NCI-H1105 treated with DMSO at 0.1 percent for 48 hours (cell line): ENCODE data around the gene TTC34.

Source experiments
- DNase-seq: peaks from one replicate; lab custom pipeline; 2025; lab: John Stamatoyannopoulos, UW

The TTC34 gene

DNA sequence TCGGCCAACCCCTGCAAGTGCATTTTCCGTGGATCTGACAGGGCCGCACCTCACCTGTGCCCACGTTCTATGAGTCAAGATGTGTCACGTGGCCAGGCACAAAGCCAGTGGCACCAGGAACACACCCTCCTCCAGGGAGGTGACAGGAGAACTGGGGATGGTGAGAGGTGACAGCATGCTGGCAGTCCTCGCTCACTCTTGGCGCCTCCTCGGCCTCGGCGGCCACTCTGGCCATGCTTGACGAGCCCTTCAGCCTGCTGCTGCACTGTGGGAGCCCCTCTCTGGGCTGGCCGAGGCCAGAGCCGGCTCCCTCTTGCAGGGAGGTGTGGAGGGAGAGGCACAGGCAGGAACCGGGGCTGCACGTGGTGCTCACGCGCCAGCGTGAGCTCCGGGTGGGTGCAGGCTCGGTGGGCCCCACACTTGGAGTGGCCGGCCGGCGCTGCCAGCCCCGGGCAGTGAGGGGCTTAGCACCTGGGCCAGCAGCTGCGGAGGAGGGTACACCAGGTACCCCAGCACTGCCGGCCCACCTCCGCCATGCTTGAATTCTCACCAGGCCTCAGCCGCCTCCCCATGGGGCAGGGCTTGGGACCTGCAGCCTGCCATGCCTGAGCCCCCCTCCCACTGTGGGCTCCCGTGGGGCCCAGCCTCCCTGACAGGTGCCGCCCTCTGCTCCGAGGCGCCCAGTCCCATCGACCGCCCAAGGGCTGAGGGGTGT is 11.6 kb upstream of the TTC34 start:
- no peak for DNase-seq

DNA sequence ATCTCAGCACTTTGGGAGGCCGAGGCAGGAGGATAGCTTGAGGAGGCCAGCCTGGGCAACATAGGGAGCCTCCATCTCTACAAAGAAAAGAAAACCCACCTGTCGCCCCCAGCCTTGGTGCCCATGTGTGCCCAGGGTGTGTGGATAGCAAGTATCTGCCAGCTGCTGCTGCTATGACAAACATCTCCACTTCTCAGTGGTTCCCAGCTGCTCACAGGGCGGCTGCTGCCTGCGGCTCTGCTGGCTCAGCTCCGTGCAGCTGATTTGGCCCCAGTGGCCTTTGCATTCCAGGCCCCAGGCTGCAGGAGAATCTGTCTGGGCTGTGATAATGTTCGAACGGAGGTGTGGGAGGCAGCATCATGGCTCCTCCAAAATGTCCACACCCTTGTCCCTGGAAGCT is 10.6 kb upstream of the TTC34 start:
- DNase-seq = no peak

DNA sequence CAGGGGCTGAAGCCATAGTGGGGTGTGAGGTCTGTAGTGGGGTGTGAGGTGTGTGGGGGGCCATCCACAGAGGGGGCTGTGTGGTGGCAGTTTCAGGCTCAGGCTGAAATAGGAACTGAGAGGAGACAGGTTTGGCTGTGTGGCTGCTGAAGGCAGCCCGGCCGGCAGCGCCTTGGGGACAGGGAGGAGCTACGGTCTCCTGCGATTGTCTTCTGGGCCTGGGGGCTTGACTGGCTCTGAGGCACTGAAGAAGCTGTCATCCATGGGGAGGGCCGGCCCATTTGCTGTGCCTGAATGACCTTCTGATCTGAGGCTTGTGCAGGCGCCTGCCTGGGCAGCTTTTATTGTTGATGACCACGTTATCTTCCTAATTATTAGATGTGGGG is 10.0 kb upstream of the TTC34 start:
- no peak for DNase-seq

DNA sequence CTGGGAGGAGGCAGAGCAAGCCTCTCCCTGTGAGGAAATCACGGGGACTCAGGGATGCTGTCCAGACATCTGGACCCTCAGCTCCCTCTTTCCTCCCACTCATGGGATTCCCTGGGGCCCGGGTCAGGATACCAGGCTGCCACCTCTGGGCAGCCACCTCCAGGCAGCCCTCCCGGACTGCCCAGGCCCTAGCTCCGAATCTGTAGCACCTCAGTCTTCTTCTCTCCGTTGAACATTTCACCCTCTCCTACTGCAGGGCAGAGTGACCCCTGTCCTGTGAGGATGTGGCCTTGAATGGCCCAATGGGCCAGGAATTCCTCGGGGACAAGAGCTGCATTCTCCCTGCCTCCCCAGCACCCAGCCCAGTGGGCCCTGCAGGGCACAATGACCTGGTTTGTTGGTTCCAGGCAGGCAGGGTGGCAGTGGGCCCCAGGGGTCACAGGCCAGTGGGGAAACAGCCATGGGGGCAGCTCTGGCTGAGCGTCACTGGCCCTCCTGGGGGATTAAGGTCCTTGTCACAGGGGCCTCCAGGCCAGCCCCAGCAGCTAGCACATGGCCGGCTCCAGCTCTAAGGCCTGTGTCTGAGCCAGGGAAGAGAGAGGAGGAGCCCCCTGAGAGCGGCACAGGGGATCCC is 9.5 kb upstream of the TTC34 start:
- DNase-seq = no peak

DNA sequence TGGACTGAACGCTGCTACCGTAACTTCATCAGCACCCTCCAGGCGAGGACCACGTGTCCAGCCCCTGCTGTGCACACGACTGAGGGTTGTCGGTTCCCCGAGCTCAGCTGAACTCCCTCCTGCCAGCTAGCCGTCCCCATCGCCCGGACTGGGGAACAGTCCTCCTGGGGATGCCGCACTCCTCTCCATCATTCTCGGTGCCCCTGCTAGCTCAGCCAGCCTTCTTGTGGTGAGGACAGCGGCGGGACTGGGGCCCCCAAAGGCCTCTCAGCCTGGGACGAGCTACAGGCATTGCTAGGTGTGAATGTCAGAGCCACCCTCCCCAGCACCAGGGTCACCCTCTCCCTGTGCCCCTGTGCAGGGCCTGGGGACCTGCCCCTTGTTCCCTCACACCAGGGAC is 8.8 kb upstream of the TTC34 start:
- DNase-seq = no peak

DNA sequence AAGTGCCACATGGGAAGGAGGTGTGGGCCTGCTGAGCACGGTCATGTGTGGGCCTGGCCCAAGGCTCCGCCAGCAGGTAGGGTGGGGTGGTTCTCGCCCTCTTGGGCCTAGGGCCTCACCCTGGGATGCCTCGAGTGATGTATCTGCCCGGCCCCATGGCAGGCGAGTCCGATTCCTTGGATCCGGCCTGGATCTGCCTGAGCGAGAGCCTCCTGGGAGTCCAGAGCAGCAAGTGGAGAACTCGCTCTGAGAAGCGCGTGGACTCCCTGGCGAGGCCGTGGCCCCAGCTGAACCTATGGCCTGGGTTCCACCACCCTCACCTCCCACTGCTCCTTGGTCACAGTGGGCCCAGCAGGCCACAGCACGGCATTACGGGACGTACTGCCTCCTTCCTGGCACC is 8.2 kb upstream of the TTC34 start:
- DNase-seq = no peak

DNA sequence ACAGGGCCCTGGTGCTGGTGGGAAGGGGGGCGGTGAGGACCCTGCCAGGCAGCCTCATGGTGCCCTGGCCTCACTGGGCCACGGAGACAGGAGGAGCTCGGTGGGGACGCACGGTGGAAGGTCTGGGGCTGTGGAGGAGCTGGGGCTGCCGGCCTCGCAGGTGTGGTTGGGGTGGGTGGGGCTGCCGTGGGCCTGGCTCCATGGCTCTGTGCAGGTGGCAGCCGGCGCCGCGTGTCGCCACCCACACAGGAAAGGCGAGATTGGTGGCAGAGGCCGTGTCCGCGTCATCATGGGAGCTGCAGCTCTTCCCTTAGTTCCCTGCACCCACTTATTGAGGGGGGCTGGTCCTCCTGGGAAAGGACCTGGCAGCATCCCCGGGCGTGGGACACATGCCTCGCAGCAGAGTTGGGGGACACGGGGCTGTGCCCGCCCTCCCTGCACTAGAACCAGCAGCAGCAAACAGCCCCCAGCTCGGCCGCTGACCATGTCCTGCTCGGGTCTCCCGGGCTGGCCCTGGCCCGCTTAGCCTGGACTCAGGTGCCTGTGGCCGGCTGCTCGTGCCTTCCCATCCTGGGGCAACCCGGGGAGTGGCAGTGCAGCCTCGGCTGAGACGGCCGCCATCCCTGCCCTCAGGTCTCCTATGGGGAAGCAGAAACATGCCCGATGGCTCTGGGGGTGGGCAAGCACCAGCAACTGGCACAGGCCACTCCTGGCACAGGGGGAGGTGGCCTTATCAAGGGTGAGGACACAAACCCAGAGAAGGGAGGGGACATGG is 7.5 kb upstream of the TTC34 start:
- no peak for DNase-seq

DNA sequence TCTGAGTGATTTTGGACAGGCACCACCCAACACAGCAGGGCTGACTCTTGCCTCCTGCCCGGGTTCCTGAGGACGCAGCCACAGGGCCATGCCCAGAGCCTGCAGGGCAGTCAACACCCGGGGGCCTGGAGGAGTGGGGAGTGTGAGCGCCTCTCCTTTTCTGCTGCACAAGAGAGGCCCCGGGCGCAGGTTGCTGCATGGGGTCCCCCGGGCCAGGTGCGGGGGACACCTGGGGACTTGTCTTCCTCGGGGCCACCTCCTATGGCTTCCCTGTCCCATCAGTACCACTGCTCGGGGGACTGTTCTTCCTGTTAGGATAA is 6.9 kb upstream of the TTC34 start:
- no peak for DNase-seq

DNA sequence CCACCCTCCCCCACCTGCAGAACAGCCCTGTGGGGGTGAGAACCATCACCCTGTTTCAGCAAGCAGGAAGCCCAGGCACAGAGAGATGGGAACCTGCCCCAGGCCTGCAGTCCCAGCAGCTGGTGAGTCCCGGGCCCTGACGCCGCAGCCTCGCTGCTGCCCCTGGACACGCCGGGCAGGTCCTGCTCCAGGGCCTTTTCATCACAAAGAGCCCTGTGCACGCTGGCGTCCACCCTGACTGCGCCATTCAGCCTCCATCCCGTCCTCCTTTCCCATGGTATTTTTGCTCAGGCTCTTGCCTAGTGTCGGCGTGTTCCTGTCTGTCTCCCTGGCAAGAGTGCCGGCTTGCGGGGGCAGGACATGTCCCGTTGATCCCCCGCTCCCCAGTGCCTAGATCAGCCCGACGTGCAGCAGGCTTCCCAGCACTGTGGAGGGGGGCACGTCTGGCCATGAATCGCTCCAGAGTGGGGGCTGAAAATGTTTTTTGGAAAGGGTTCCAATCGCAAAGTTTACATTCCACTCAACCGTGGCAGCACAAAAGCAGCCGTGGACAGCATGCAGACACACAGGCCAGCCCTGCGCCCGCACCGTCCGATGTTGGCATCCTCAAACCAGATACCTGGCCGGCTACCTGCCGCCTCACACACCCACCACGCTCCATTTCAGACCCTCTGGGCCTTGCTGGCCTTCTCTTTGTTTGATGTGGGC is 6.3 kb upstream of the TTC34 start:
- DNase-seq = no peak

DNA sequence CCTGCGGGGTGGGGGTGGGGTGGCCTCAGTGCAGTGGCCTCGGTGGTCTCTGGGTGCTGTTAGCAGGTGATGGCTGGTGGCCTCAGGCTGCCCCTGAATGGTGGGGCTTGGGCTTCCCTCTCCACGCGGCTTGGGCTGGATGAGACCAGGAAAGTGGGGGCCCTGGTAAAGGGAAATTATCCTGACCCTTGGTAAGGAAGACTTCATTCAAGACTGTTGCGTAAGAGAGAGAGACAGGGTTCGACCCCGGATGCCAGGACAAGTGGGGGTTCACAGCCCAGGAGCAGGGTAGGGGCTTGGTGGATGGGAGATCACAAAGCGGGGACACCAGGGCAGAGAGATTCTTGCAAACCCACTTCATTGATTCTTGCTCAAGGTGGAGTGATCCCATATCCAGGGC is 5.5 kb upstream of the TTC34 start:
- no peak for DNase-seq

DNA sequence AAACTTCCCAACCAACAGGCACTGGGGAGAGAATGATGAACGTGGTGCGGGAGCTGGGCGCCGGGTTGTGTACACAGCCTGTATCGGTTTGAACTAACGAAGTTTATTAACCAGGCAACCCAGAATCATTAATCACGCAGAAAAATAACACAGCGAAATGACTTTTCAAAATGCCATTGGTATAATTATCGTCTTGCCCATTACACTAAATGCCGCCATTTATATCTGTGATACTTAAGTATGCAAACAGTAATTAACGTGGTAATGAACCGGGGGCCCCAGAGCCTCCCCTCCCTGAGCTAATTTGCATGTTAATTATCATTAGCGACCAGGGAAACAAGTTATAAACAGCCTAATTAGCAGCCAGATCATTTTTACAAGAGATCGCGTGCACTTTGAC is 5.1 kb upstream of the TTC34 start:
- DNase-seq = no peak

DNA sequence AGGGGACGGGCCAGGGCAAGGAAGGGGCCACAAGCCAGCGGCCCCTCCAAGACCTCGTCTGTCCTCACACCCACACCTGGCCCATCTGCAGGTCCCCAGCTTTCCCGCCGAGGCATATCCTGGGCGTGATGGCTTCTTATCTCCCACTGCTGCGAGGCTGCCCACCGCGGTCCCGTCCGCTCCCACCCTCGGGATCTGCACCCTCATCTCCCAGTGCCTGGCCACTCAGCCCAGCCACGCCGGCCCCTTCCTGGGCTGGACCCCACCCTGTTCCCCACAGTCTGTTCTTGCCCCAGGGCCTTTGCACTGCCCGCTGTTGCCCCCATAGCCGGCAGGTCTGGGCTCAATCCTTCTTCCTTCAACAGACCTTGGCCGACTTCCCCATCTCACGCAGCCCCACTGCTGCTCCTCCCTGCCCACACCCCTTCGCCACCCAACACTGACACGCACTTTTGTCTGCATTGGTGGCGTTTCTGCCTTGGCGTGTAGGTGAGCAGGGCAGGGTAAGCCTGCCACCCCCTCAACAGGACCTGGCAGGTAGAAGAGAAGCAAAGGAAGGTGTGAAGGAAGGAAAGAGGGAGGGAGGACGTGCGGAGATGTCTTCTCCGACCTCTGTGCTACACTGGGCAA is 4.4 kb upstream of the TTC34 start:
- DNase-seq = no peak

DNA sequence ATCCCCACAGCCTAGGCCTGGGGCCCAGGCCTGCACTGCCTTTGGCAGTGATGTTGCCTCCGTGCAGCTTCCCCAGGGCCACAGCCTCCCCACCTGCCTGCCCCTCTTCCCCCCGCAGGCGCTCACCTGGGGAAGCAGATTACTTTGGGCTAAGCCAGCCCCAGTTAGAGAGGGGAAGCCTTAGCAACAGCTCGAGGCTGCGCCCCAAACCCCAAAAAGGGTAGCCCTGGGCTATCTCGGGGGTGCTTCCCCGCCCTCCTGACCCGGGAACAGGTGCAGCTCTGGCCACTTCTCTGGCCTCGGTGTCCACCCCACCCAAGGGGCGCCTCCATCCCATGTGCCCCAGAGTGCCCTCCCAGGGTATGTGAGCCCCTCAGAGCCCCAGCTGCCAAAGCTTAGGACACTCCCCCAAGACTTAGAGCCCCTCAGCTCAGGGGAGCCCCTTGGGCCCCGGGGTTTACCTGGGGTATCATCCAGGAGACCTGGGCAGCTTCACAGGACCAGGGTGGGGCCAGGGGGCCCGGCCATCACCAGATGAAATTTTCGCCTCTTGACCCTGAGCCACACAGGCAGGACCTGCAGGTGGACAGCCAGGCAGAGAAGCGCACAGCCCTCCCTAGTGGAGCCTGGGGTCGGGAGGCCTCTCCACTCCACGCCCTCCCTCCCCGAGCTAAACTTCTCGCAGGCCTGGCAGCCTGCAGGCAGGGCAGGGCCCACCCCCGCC is 3.3 kb upstream of the TTC34 start:
- no peak for DNase-seq

DNA sequence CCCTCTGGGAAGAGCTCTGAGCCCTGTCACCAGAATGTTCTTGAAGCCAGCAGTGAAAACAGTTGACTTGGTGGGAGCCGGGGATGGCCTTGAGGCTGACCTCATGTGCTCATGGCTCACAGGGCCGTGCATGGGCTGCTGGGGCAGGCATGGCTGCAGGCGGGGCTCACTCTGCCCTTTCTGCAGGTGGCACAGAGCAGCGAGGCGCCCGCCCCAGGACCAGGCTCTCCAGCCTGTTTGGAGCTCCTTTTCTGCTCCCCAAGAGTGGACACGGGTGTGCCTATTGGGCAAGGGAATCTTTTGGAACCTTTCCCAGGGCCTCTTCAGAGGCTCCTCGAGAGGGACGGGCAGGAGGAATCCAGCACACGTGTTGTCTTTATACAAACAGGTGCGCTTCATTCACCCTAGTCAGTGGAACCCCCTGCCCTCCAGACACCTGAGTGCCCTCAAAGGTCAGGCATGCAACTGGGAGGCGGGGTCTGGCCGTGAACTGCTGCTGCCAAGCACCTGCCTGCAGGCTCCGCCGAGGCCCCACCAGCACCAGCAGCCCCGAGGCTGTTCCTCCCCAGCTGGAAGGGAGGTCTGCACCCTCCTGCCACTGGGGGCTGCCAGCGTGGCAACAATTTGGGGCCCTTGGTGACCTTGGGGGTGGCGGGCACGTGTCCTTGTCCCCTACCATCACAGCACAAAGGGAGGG is 2.6 kb upstream of the TTC34 start:
- peak; percentile 16 for DNase-seq

DNA sequence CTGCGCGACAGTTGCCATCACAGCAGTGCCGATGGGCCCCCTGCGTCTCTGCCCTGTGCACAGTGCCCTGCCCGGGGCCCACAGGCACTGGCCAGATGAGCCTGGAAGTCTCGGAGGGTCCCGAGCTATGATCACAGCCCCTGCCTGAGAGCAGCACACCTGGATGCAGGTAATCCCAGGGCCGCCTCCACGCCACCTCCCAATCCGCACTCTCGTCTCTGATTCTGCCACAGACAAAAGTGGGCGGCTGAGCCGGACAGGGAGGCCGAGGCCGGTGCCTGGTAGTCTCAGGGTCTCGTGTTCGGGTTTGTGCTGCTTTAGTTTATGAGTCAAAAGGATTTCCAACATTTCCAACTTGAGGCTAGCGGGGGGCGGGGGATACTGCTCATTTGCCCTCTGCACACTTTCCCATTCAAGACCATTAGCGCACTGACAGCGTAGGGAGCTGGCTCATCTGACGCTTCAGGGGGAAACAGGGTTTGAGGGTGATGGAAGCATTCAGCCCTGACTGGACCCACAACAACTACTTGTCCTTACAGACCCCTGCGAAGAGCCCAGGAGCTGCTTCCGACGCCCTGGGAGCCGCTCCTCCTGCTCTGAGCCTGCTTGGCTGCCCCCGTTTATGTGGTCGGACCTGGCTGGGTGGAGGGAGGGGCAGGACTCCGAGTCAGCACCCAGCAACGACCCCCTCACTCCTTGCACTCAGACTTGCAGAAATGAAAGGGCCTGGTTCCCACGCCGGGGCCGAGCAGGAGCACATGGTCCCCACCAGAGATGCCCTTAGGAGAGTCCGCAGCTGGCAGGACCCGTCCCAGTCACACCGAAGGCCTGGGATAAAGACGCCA is 1.8 kb upstream of the TTC34 start:
- no peak for DNase-seq

DNA sequence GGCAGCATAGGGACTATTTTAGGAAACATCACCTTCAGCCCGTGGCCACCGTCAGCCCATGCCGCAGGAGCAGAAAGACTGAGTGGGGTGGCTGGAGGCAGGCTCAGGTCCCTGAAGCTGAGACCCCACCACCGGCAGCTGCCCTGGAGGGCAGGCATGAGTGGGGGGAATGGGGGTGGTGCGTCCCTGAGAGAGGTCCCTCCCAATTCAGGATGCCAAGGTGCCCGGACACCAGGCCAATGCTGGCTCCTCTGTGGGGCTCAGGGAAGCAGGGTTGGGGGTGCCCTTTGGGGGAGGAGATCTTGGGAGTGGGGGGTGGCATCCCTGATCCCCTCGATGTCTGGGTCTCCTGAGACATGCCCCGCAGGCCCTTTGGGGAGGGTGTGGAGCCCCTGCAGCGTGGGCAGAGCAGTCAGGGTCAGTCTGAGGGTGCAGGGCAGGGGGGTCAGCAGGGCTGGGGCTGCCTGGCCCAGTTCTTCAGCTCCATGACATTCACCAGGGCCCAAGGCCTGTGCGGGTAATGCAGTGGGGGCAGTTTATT is 998 bp upstream of the TTC34 start:
- no peak for DNase-seq

DNA sequence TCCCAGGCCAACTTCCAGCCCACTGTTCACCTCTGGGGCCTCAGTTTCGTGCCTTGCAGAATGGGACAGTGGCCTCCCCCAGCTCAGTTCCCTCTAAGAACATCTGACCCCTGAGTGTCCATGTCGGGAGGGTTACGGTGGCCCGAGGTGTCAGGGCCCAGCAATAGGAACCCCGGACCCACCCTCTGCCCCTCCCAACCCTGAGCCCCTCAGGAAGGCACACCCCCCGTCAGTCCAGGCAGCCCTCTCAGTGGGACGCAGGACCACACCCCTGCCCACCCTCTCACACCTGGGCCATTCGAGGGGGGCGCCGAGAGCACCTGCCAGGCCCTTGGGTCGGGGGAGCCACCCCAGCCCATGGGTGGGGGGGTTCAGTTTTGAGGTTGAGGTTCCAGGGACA is 447 bp downstream of the TTC34 start:
- no peak for DNase-seq

DNA sequence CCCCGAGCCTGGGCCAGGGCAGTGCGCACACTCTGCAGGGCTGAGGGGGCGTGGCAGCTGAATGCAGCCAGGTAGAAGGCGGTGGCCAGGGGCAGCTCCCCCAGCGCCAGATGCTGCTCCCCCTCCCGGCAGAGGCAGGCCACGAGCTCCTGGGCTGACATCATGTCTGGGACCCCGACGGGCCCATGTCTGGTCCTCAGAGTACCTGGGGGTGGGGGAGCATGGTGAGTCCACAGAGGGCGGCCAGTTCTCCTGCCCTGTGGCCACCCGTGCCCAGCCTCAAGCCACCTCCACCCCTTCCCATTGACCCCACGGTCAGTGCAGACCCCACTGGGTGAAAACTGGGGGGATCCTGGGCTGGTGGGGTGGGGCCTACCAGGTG is 838 bp downstream of the TTC34 start:
- DNase-seq = no peak

DNA sequence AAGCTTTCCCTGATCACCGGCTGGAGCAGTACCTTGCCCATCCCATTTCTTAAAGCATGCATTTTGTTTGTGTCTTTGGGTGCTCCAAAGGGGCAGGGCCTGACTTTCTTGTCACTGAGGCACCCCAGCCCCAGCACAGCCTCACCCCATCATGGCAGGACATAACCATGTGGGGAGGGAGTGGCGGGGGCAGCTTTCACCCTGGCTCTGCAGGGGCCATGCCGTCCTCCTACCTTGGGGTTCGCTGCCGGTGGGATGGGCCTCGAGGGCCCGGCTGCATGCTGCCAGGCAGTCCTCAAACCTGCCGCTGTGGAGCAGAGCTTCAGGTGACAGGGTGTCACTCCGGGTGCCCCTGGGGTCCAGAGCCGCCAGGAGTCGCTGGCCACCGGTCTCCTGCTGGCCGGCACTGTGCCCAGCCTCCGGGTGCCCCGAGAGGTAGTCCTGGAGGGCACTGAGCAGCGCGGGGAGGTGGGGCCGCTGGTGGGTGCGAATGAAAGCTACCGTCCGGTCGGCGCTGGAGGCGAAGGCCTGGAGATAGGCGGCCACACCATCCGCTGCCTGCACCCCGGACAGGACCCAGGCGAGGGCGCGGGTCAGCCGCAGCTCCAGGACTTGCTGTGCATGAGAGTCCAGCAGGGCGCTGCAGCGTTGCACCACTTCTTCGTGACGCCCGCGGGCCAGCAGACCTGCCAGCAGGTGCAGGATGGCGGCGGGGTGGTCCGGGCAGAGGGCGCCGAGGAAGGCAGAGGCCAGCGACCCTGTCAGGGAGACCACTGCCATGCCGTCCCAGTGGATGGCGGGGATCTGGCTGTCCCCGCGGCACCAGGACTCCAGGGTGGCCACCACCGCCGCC is 1.5 kb downstream of the TTC34 start:
- DNase-seq = no peak
